ENCODE measurements around the gene DAB2.

DAB2 gene

GRCh38 chr5:39331861-39332381, 92.9 kb downstream of the DAB2 start:
- DNase-seq, result no peak

GRCh38 chr5:39328731-39329130, 96.0 kb downstream of the DAB2 start:
- no peak for DNase-seq

GRCh38 chr5:39323542-39323941, 101.2 kb downstream of the DAB2 start:
- no peak for DNase-seq

All from stimulated activated CD4-positive, alpha-beta T cell treated with anti-CD3 and anti-CD28 coated beads, Interleukin-4, amount 100 ng/mL, for 24 hours (primary cell).